Measurements from ENCODE around the gene SH3BP4. TPM values are rescaled to one million over a fixed set of nuclear protein-coding genes. Genes with fewer than 3 reads are reported as not detected.
A peak's percentile ranks its signal among the peaks of the same experiment; 100 is the strongest.

The SH3BP4 gene
- total RNA-seq, 1 experiment from 2014 or later, result 19.9 TPM

DNA sequence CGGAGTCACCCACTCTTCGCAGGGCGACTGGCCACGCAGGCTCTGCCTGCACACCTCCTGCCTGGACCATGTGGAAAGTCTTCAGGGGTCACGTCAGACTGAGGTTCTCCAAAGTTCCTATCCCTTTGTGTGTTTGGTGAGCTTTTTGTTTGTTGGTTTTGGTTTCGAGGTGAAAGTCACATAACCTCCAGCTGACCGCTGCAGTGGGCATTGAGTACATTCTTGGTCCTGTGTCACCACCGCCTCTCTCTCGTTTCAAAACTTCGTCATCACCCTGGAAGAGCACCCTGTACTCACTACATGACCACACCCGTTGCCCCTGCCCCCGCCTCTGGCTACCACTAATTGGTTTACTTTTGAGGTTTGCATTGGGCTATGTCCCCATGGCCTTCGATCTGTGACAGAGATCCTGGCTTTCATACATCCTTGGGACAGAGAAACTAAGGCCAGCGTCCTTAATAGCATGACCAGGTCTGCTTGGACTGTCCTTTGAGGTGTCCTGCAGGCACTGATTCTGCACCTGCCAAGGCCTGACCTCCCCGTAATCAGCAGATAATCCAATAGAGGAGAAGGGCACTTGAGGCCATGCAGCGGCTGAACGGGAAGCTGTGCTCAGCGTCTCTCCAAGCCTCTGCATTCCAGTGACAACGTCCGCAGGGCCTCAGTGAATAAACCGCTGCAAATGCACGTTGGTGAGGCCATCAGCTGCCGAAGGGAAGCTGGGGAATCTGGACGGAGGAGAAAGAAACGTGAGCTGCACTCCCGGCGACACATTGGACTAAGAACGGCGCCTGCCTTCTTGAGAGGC lies 46.8 kb downstream of the SH3BP4 start:
- BruUV-seq (replicated peaks), result no TSS peak
- TF ChIP-seq EZH2 (IDR thresholded peaks at IDR 0.05; ENCODE audit: borderline replicate concordance, low read depth, low read length, poor library complexity, severe bottlenecking), result no peak
- TF ChIP-seq, protein P1, sequence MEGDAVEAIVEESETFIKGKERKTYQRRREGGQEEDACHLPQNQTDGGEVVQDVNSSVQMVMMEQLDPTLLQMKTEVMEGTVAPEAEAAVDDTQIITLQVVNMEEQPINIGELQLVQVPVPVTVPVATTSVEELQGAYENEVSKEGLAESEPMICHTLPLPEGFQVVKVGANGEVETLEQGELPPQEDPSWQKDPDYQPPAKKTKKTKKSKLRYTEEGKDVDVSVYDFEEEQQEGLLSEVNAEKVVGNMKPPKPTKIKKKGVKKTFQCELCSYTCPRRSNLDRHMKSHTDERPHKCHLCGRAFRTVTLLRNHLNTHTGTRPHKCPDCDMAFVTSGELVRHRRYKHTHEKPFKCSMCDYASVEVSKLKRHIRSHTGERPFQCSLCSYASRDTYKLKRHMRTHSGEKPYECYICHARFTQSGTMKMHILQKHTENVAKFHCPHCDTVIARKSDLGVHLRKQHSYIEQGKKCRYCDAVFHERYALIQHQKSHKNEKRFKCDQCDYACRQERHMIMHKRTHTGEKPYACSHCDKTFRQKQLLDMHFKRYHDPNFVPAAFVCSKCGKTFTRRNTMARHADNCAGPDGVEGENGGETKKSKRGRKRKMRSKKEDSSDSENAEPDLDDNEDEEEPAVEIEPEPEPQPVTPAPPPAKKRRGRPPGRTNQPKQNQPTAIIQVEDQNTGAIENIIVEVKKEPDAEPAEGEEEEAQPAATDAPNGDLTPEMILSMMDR (conservative IDR thresholded peaks at IDR 0.05; ENCODE audit: low read depth, low read length), result no peak
- POLR2A ChIA-PET (ENCODE audit: low non-redundant PET), result no interaction called here
- Histone ChIP-seq H3K4me3 (ENCODE audit: low read depth, low read length, poor library complexity, severe bottlenecking) (no peak overlapping the region), H3K27me3 (replicated peaks; ENCODE audit: insufficient read depth, low read depth, low read length, poor library complexity) (no peaks in the 10 kb centered on the region), H3K9me3 (ENCODE audit: low read depth, low read length, poor library complexity, severe bottlenecking) (no peaks in the 10 kb centered on the region), H3K27ac (ENCODE audit: low read depth, low read length, poor library complexity, severe bottlenecking) (no peak overlapping the region), H3K36me3 (ENCODE audit: insufficient read depth, low read length, poor library complexity, severe bottlenecking) (no peaks in the 10 kb centered on the region), H3K4me1 (ENCODE audit: insufficient read depth, low read length, poor library complexity, severe bottlenecking) (peaks cover 10% of the 10 kb centered on the region)
- no peak for DNase-seq (ENCODE audit: low spot score)
- intact Hi-C loops (cut with micrococcal nuclease; ENCODE audit: unreplicated experiment), result no loop called here
- CTCF ChIA-PET, result no interaction called here

DNA sequence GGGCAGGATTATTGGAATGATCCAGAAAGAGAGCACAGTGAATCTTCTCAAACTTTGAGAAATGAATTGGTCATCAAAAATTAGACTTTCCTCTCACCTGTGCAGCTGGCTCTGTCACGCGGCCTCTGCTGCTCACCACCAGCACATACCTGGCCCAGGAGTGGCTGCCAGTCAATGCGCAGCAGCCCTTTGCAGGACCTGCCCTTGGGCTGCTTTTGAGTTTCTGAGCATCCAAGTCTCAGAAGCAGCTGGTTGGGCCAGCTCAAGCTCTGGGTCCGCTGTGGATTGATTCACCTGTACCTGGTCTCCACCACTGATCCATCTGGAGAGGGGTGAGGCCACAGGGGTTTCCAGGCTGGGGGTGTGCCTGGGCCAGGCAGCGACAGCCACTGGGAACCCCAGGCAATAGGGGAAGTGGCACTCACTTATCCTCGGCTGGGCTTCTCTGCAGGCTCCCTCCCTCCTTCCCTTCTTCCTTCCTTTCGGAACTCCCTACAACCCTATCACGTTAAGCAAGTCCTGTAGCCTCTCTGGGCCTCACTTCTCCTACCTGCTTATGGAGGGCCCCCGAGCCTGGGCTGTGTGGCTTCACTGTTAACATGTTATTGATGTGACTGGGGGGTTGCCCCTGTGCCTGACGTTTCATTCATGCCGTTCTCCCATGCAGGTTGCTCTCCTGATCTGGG lies 48.1 kb downstream of the SH3BP4 start:
- ChIA-PET POLR2A (ENCODE audit: low non-redundant PET) (no interaction called here), CTCF (no interaction called here)
- no peak overlapping the region for H3K4me3 ChIP-seq (ENCODE audit: low read depth, low read length, poor library complexity, severe bottlenecking)
- no TSS peak for BruUV-seq (replicated peaks)
- H3K9me3 ChIP-seq (ENCODE audit: low read depth, low read length, poor library complexity, severe bottlenecking), result no peaks in the 10 kb centered on the region
- no peak for DNase-seq (ENCODE audit: low spot score)
- H3K4me1 ChIP-seq (ENCODE audit: insufficient read depth, low read length, poor library complexity, severe bottlenecking), result peaks cover 10% of the 10 kb centered on the region
- no peaks in the 10 kb centered on the region for H3K27me3 ChIP-seq (replicated peaks; ENCODE audit: insufficient read depth, low read depth, low read length, poor library complexity)
- no peak overlapping the region for H3K27ac ChIP-seq (ENCODE audit: low read depth, low read length, poor library complexity, severe bottlenecking)
- intact Hi-C loops (cut with micrococcal nuclease; ENCODE audit: unreplicated experiment), result no loop called here
- no peaks in the 10 kb centered on the region for H3K36me3 ChIP-seq (ENCODE audit: insufficient read depth, low read length, poor library complexity, severe bottlenecking)
- TF ChIP-seq, protein P1 (conservative IDR thresholded peaks at IDR 0.05; ENCODE audit: low read depth, low read length), result no peak
- TF ChIP-seq EZH2 (IDR thresholded peaks at IDR 0.05; ENCODE audit: borderline replicate concordance, low read depth, low read length, poor library complexity, severe bottlenecking), result no peak

DNA sequence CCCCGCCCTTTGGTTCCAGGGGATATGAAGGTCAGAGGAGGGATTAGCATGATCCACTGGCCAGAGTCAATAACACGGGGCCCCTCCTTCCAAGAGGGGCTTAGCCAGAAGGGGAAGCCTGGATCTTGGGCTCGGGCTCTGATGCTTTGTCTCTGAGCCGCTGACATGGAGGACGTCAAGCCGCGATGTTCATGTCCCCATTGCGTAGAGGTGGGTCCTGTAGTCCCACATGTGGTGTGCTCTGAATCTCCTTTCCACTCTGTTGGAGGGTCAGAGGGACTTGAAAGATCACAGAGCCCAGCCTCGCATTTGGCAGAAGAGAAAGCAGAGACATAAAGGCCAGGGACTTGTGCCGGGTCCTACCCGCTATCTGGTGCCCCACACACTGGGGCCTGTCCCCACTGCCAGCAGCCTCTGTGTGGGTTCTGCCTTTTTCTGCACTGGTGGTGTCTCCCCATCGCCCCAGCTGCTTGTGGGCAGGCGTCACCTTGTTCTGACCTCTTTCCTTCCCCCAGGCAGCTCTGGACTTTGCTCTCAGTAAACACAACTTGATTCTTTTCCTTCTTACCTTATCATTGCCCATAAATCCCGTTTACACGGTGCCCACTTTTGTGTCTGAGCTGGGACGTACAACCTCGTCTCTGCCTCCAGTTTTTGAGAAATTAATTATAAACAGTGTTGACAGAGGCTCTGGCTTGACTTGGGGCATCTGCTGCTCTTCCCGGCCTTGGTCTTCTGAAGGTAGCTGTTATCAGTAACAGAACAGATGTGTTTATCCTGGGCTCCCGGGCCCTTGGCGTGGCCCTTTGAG lies 48.8 kb downstream of the SH3BP4 start:
- Histone ChIP-seq H3K27me3 (replicated peaks; ENCODE audit: insufficient read depth, low read depth, low read length, poor library complexity) (no peaks in the 10 kb centered on the region), H3K36me3 (ENCODE audit: insufficient read depth, low read length, poor library complexity, severe bottlenecking) (no peaks in the 10 kb centered on the region), H3K4me1 (ENCODE audit: insufficient read depth, low read length, poor library complexity, severe bottlenecking) (peaks cover 14% of the 10 kb centered on the region), H3K27ac (ENCODE audit: low read depth, low read length, poor library complexity, severe bottlenecking) (peak overlapping the region; percentile 42), H3K9me3 (ENCODE audit: low read depth, low read length, poor library complexity, severe bottlenecking) (no peaks in the 10 kb centered on the region), H3K4me3 (ENCODE audit: low read depth, low read length, poor library complexity, severe bottlenecking) (no peak overlapping the region)
- CTCF ChIA-PET, result no interaction called here
- no TSS peak for BruUV-seq (replicated peaks)
- intact Hi-C loops (cut with micrococcal nuclease; ENCODE audit: unreplicated experiment), result no loop called here
- POLR2A ChIA-PET (ENCODE audit: low non-redundant PET), result no interaction called here
- no peak for TF ChIP-seq EZH2 (IDR thresholded peaks at IDR 0.05; ENCODE audit: borderline replicate concordance, low read depth, low read length, poor library complexity, severe bottlenecking)
- TF ChIP-seq, protein P1 (conservative IDR thresholded peaks at IDR 0.05; ENCODE audit: low read depth, low read length), result no peak
- DNase-seq (ENCODE audit: low spot score), result no peak
